IMR-90 (cell line): Measurements from ENCODE around the gene LYVE1. TPM values are rescaled to one million over a fixed set of nuclear protein-coding genes. Genes with fewer than 3 reads are reported as not detected.

Experiments used
- ATAC-seq: fragments of 200-7000 bp; cut with Tn5 transposase; 2 replicates; pipeline ENCODE4 v1.9.1; 2020; ENCODE audit warnings: low read depth, mild to moderate bottlenecking, moderate library complexity
- BruUV-seq: library from RNA; stranded (reverse); fragments of 400-500 nt; replicated peaks from 2 replicates; lab custom pipeline; 2021; lab: Mats Ljungman, UMichigan
- CTCF ChIA-PET: fragments of 300-600 bp; formaldehyde crosslinking; extraction: SDS; loops from one replicate; lab custom pipeline; 2021; ENCODE audit warnings: antibody characterized with exemption; lab: Yijun Ruan, JAX
- POLR2A ChIA-PET: fragments of 300-600 bp; sonication (Branson Sonifier 250); formaldehyde crosslinking; loops from one replicate; lab custom pipeline; 2022; ENCODE audit warnings: antibody characterized with exemption; ENCODE audit not compliant: unreplicated experiment; lab: Charles Lee
- DNase-seq: peaks from one replicate; pipeline ENCODE4 v3.0.0; 2013
- H2AFZ ChIP-seq: replicated peaks from 2 replicates; pipeline ENCODE3; 2013; ENCODE audit warnings: low read length, mild to moderate bottlenecking; ENCODE audit not compliant: poor library complexity
- H2AK5ac ChIP-seq: 2 replicates; pipeline ENCODE4 v1.6.1; 2013; ENCODE audit warnings: low read depth, low read length, inconsistent platforms
- H2AK9ac ChIP-seq: replicated peaks from 2 replicates; pipeline ENCODE3; 2013; ENCODE audit warnings: mild to moderate bottlenecking, low read depth, low read length, moderate library complexity; ENCODE audit not compliant: poor library complexity
- H2BK120ac ChIP-seq: 2 replicates; pipeline ENCODE4 v1.6.1; 2013; ENCODE audit warnings: low read depth, low read length, inconsistent platforms
- H2BK15ac ChIP-seq: 3 replicates; pipeline ENCODE4 v1.6.1; 2013; ENCODE audit warnings: low read depth, low read length, inconsistent platforms
- H2BK20ac ChIP-seq: 2 replicates; pipeline ENCODE4 v1.6.1; 2013; ENCODE audit warnings: low read depth, mild to moderate bottlenecking, inconsistent platforms, low read length, moderate library complexity
- H2BK5ac ChIP-seq: 2 replicates; pipeline ENCODE4 v1.6.1; 2013; ENCODE audit warnings: mild to moderate bottlenecking, low read depth, low read length, inconsistent platforms; ENCODE audit not compliant: poor library complexity, severe bottlenecking
- H3K14ac ChIP-seq: replicated peaks from 2 replicates; pipeline ENCODE4 v1.6.1; 2013; ENCODE audit warnings: low read depth, low read length, inconsistent platforms
- H3K18ac ChIP-seq: 2 replicates; pipeline ENCODE4 v1.6.1; 2013; ENCODE audit warnings: low read depth, low read length, control low read depth
- H3K23ac ChIP-seq: 2 replicates; pipeline ENCODE4 v1.6.1; 2013; ENCODE audit warnings: low read depth, low read length, inconsistent platforms
- H3K27ac ChIP-seq: 2 replicates; pipeline ENCODE4 v1.5.1; 2013; ENCODE audit warnings: mild to moderate bottlenecking, control low read depth, low read length; ENCODE audit not compliant: insufficient read depth
- H3K27me3 ChIP-seq: 2 replicates; pipeline ENCODE4 v1.6.1; 2013; ENCODE audit warnings: low read length; ENCODE audit not compliant: control insufficient read depth, insufficient read depth
- H3K36me3 ChIP-seq: 2 replicates; pipeline ENCODE4 v1.6.1; 2013; ENCODE audit warnings: low read length, mixed read lengths; ENCODE audit not compliant: control insufficient read depth, insufficient read depth
- H3K4ac ChIP-seq: 2 replicates; pipeline ENCODE4 v1.6.1; 2013; ENCODE audit warnings: low read depth, low read length, inconsistent platforms
- H3K4me1 ChIP-seq: 2 replicates; pipeline ENCODE4 v1.6.1; 2013; ENCODE audit warnings: low read length, mixed read lengths; ENCODE audit not compliant: control insufficient read depth, insufficient read depth
- H3K4me2 ChIP-seq: 2 replicates; pipeline ENCODE4 v1.6.1; 2013; ENCODE audit warnings: low read depth, mild to moderate bottlenecking, control low read depth, low read length, moderate library complexity
- H3K4me3 ChIP-seq: 2 replicates; pipeline ENCODE4 v1.5.1; 2013; ENCODE audit warnings: low read depth, mild to moderate bottlenecking, control low read depth, low read length, moderate library complexity; ENCODE audit not compliant: insufficient read depth
- H3K56ac ChIP-seq: 2 replicates; pipeline ENCODE4 v1.6.1; 2013; ENCODE audit warnings: low read length, inconsistent platforms; ENCODE audit not compliant: insufficient read depth; ENCODE audit errors: extremely low read depth
- H3K79me1 ChIP-seq, 2 experiments: 2 replicates each; pipeline ENCODE4 v1.6.1; 2013; ENCODE audit warnings: low read length in 2 of 2, inconsistent platforms in 1 of 2, low read depth in 1 of 2
- H3K9ac ChIP-seq: 2 replicates; pipeline ENCODE4 v1.6.1; 2013; ENCODE audit warnings: low read depth, low read length, control low read depth
- H3K9me1 ChIP-seq: 2 replicates; pipeline ENCODE4 v1.6.1; 2013; ENCODE audit warnings: low read length, inconsistent platforms; ENCODE audit not compliant: insufficient read depth
- H3K9me3 ChIP-seq: 2 replicates; pipeline ENCODE4 v1.6.1; 2013; ENCODE audit warnings: low read length; ENCODE audit not compliant: control insufficient read depth, insufficient read depth
- H4K20me1 ChIP-seq: 2 replicates; pipeline ENCODE4 v1.6.1; 2013; ENCODE audit warnings: low read length, inconsistent platforms; ENCODE audit not compliant: insufficient read depth
- H4K5ac ChIP-seq: 2 replicates; pipeline ENCODE4 v1.6.1; 2013; ENCODE audit warnings: mild to moderate bottlenecking, low read depth, low read length, control low read depth
- H4K8ac ChIP-seq, 2 experiments: 2 replicates each; pipeline ENCODE4 v1.6.1; 2013; ENCODE audit warnings: low read depth in 2 of 2, low read length in 2 of 2, control low read depth in 1 of 2, inconsistent platforms in 1 of 2
- H4K91ac ChIP-seq: 2 replicates; pipeline ENCODE4 v1.6.1; 2013; ENCODE audit warnings: low read depth, low read length, inconsistent platforms; ENCODE audit not compliant: insufficient read depth
- CEBPB ChIP-seq: IDR thresholded peaks from 2 replicates; pipeline ENCODE4 v1.6.1; 2012; ENCODE audit warnings: low read depth, low read length, improper control_type of control experiment
- RAD21 ChIP-seq: IDR thresholded peaks from 2 replicates; pipeline ENCODE4 v1.6.1; 2012; ENCODE audit warnings: low read length, improper control_type of control experiment
- WGBS, 2 experiments: methylation state at CpG; one replicate each; pipeline versions ENCODE4 v1.1.5 to v1.1.7; 2013; ENCODE audit warnings: missing lambda C conversion rate in 2 of 2; ENCODE audit not compliant: insufficient read length in 1 of 2; ENCODE audit errors: extremely low coverage in 2 of 2; 5-methylcytosine and 5-hydroxymethylcytosine counted together
- dilution Hi-C: fragments of 300-500 bp; cut with HindIII; formaldehyde crosslinking; loops from one replicate; pipeline ENCODE4 v1.14.3; 2018; ENCODE audit warnings: low sequenced_read_pairs; ENCODE audit not compliant: unreplicated experiment
- in situ Hi-C: fragments of 300-500 bp; cut with MboI; formaldehyde crosslinking; loops from 3 replicates; pipeline ENCODE4 v1.14.3; 2019; ENCODE audit warnings: low sequenced_read_pairs, inconsistent platforms, mixed read lengths
- intact Hi-C: fragments of 100-400 bp; cut with micrococcal nuclease; formaldehyde crosslinking; loops from 2 replicates; pipeline ENCODE4 v1.10.0; 2022
- polyA plus RNA-seq, 3 experiments: library from polyadenylated mRNA; depleted of rRNA; stranded (reverse); fragments of >200 nt; gene quantifications; 2 replicates each; pipeline ENCODE4 v1.2.3, GENCODE V29; 2012; ENCODE audit warnings: low replicate concordance in 1 of 3
- total RNA-seq: library from RNA; depleted of rRNA; stranded (reverse); fragments of >200 nt; gene quantifications from 2 replicates; pipeline ENCODE4 v1.2.3, GENCODE V29; 2012

Gene LYVE1
- total and polyA plus RNA-seq, 2 of the 4 experiments (the other 2 are of a cell fraction): not detected

DNA sequence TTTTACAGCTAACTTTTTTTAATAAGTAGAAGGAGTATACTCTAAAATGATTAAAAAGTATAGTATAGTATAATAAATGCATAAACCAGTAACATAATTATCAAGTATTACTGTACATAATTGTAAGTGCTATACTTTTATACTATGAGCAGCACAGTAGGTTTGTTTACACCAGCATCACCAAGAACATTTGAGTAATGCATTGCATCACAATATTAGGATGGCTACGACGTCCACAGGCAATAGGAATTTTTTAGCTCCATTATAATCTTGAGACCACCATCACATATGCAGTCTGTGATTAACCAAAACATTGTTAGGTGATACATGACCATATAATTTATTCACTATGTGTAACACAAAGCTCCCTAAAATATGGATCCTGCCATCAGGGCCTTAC is 47.9 kb downstream of the LYVE1 start:
- no peak overlapping the region for H3K23ac ChIP-seq
- H3K36me3 ChIP-seq: peaks cover 10% of the 10 kb centered on the region
- H3K9me1 ChIP-seq: 0 out of 2 replicates have a peak, but pooled peaks cover 11% of the 10 kb centered on the region
- no peak for DNase-seq
- no peak overlapping the region for H3K4me3 ChIP-seq
- no peak overlapping the region for H2BK5ac ChIP-seq
- BruUV-seq: no TSS peak
- ATAC-seq: no peak
- H3K4me2 ChIP-seq: no peak overlapping the region
- no peaks in the 10 kb centered on the region for H3K27me3 ChIP-seq
- H2BK20ac ChIP-seq: no peak overlapping the region
- H3K56ac ChIP-seq: no peak overlapping the region
- TF ChIP-seq RAD21 (no peak), CEBPB (peak; percentile 58)
- intact Hi-C loops: loop anchor here (10.0 kb wide), 1 partner anchor 196 kb away; no protein-coding TSS in a partner anchor
- no peak overlapping the region for H3K4ac ChIP-seq
- no peak overlapping the region for H3K27ac ChIP-seq
- peaks cover 0 to 16% of the 10 kb centered on the region in 2 experiments; a peak in 3 of 4 replicates for H3K79me1 ChIP-seq
- H2BK15ac ChIP-seq: no peak overlapping the region
- no peak overlapping the region for H2AK9ac ChIP-seq
- no peak overlapping the region for H4K8ac ChIP-seq
- no peak overlapping the region for H3K18ac ChIP-seq
- dilution Hi-C loops: loop anchor here (25.0 kb wide), 1 partner anchor 217 kb away; no protein-coding TSS in a partner anchor
- H3K4me1 ChIP-seq: peaks cover 5% of the 10 kb centered on the region
- no peaks in the 10 kb centered on the region for H4K20me1 ChIP-seq
- no peak overlapping the region for H3K9ac ChIP-seq
- H4K91ac ChIP-seq: no peak overlapping the region
- no peak overlapping the region for H3K14ac ChIP-seq
- H4K5ac ChIP-seq: no peak overlapping the region
- H2BK120ac ChIP-seq: no peak overlapping the region
- CTCF ChIA-PET: interaction anchor here (0.8 to 1.2 kb wide), 2 partner anchors 215 to 216 kb away, joined by 3 read pairs; no protein-coding TSS in a partner anchor
- H3K9me3 ChIP-seq: no peaks in the 10 kb centered on the region
- POLR2A ChIA-PET: no interaction called here
- whole genome bisulfite sequencing, 2 experiments: no CpG with 5 or more reads among the region's 2 CpGs
- no peak overlapping the region for H2AK5ac ChIP-seq
- in situ Hi-C loops: no loop called here
- H2AFZ ChIP-seq: no peak overlapping the region
